GM18867 (cell line): Measurements from ENCODE around the gene PDE1C.

ENCODE experiments used
- ATAC-seq: cut with Tn5 transposase; IDR thresholded peaks from one replicate; pipeline ENCODE4 v1.9.1; 2021; ENCODE audit warnings: mild to moderate bottlenecking, moderate library complexity; ENCODE audit not compliant: unreplicated experiment

The PDE1C gene

GRCh38 chr7:32075612-32076011 is 5.4 kb upstream of the PDE1C start:
- ATAC-seq: no peak

- ATAC-seq: no peak
These were observed 4.8 kb upstream of the PDE1C start for GRCh38 chr7:32074787-32075585.

GRCh38 chr7:32073533-32073932 is 3.3 kb upstream of the PDE1C start:
- no peak for ATAC-seq

- ATAC-seq: no peak
These were observed 2.2 kb upstream of the PDE1C start for GRCh38 chr7:32072397-32072796.

- no peak for ATAC-seq
These were observed 1.4 kb upstream of the PDE1C start for GRCh38 chr7:32071466-32072091.

- ATAC-seq: no peak
These were observed 179 bp downstream of the PDE1C start for GRCh38 chr7:32070051-32070405.

GRCh38 chr7:32069116-32069650 is 1.0 kb downstream of the PDE1C start:
- ATAC-seq: no peak

GRCh38 chr7:32068411-32069101 is 1.7 kb downstream of the PDE1C start:
- peak; percentile 96 for ATAC-seq

- no peak for ATAC-seq
These were observed 3.8 kb downstream of the PDE1C start for GRCh38 chr7:32066441-32066840.

GRCh38 chr7:32063614-32064013 is 6.6 kb downstream of the PDE1C start:
- ATAC-seq: no peak

- peak; percentile 80 for ATAC-seq
These were observed 8.1 kb downstream of the PDE1C start for GRCh38 chr7:32062150-32062549.

- ATAC-seq: no peak
These were observed 8.9 kb downstream of the PDE1C start for GRCh38 chr7:32061346-32061745.

- no peak for ATAC-seq
These were observed 10.8 kb downstream of the PDE1C start for GRCh38 chr7:32059289-32060011.

GRCh38 chr7:32058002-32058401 is 12.2 kb downstream of the PDE1C start:
- ATAC-seq: no peak

- no peak for ATAC-seq
These were observed 13.4 kb downstream of the PDE1C start for GRCh38 chr7:32056767-32057166.

- ATAC-seq: no peak
These were observed 17.0 kb downstream of the PDE1C start for GRCh38 chr7:32053204-32053603.

- no peak for ATAC-seq
These were observed 19.1 kb downstream of the PDE1C start for GRCh38 chr7:32051128-32051527.

GRCh38 chr7:32049599-32049998 is 20.6 kb downstream of the PDE1C start:
- no peak for ATAC-seq

- peak; percentile 63 for ATAC-seq
These were observed 21.2 kb downstream of the PDE1C start for GRCh38 chr7:32048970-32049491.

- no peak for ATAC-seq
These were observed 22.4 kb downstream of the PDE1C start for GRCh38 chr7:32047801-32048200.

- peak; percentile 70 for ATAC-seq
These were observed 23.1 kb downstream of the PDE1C start for GRCh38 chr7:32047075-32047474.
